WTC11 (cell line): ENCODE results near the gene C2CD4A. TPM values are rescaled to one million over a fixed set of nuclear protein-coding genes. Genes with fewer than 3 reads are reported as not detected.

Experiments
- ATAC-seq: fragments of 200-7000 bp; cut with Tn5 transposase; 2 replicates; pipeline ENCODE4 v1.10.0; 2021; ENCODE audit warnings: mild to moderate bottlenecking, moderate library complexity
- CTCF ChIA-PET: fragments of 300-600 bp; sonication (Branson Sonifier 250); formaldehyde crosslinking; loops from one replicate; lab custom pipeline; 2021; ENCODE audit warnings: antibody characterized with exemption; lab: Charles Lee
- POLR2A ChIA-PET: fragments of 350-600 bp; sonication (Branson Sonifier 250); formaldehyde crosslinking; loops from one replicate; lab custom pipeline; 2021; ENCODE audit warnings: antibody characterized with exemption; lab: Charles Lee
- DNase-seq: peaks from one replicate; pipeline ENCODE4 v3.0.0; 2021; ENCODE audit warnings: low spot score
- H3K27ac Mint-ChIP-seq: 2 replicates; pipeline ENCODE4 v1.8.0; 2021; ENCODE audit warnings: mixed read lengths
- H3K27me3 Mint-ChIP-seq: 2 replicates; pipeline ENCODE4 v1.8.0; 2021; ENCODE audit warnings: low read depth, mild to moderate bottlenecking, moderate library complexity, mixed read lengths
- H3K36me3 Mint-ChIP-seq: 2 replicates; pipeline ENCODE4 v1.8.0; 2021; ENCODE audit warnings: mixed read lengths
- H3K4me1 Mint-ChIP-seq: 2 replicates; pipeline ENCODE4 v1.8.0; 2022; ENCODE audit warnings: mixed read lengths
- H3K4me3 Mint-ChIP-seq: 2 replicates; pipeline ENCODE4 v1.8.0; 2021; ENCODE audit warnings: mild to moderate bottlenecking, moderate library complexity, mixed read lengths
- H3K9me3 Mint-ChIP-seq: 2 replicates; pipeline ENCODE4 v1.8.0; 2021; ENCODE audit warnings: mixed read lengths
- E2F5 ChIP-seq: sonication (generic); formaldehyde crosslinking; IDR thresholded peaks from 2 replicates; pipeline ENCODE4 v1.8.1; 2022; ENCODE audit warnings: mild to moderate bottlenecking, moderate library complexity, missing genetic modification reagents
- FOXJ3 ChIP-seq: sonication (generic); formaldehyde crosslinking; IDR thresholded peaks from 2 replicates; pipeline ENCODE4 v1.9.0; 2021; ENCODE audit warnings: missing genetic modification reagents, mild to moderate bottlenecking, borderline replicate concordance
- GRHL2 ChIP-seq: fragments of 250-450 bp; sonication (Bioruptor Pico); IDR thresholded peaks from 2 replicates; pipeline ENCODE4 v1.8.0; 2022; ENCODE audit warnings: mild to moderate bottlenecking, moderate library complexity; ENCODE audit not compliant: insufficient replicate concordance, severe bottlenecking
- MAX ChIP-seq: sonication (generic); formaldehyde crosslinking; IDR thresholded peaks from 2 replicates; pipeline ENCODE4 v1.8.0; 2022; ENCODE audit warnings: mild to moderate bottlenecking, missing genetic modification reagents
- MXD4 ChIP-seq: fragments of 250-450 bp; sonication (Bioruptor Pico); IDR thresholded peaks from 2 replicates; pipeline ENCODE4 v1.8.0; 2021; ENCODE audit warnings: mild to moderate bottlenecking, moderate library complexity, borderline replicate concordance
- NR1H2 ChIP-seq: sonication (generic); formaldehyde crosslinking; IDR thresholded peaks from 2 replicates; pipeline ENCODE4 v1.9.0; 2021; ENCODE audit warnings: mild to moderate bottlenecking, moderate library complexity, missing genetic modification reagents
- TP53 ChIP-seq: sonication (generic); formaldehyde crosslinking; IDR thresholded peaks from 2 replicates; pipeline ENCODE4 v1.8.1; 2023; ENCODE audit warnings: mild to moderate bottlenecking, missing genetic modification reagents
- ZNF138 ChIP-seq: sonication (generic); formaldehyde crosslinking; conservative IDR thresholded peaks from 2 replicates; pipeline ENCODE4 v1.8.1; 2022; ENCODE audit warnings: mild to moderate bottlenecking, moderate library complexity, missing genetic modification reagents
- ZNF219 ChIP-seq: sonication (generic); formaldehyde crosslinking; IDR thresholded peaks from 2 replicates; pipeline ENCODE4 v1.8.0; 2023; ENCODE audit warnings: missing genetic modification reagents, mild to moderate bottlenecking, borderline replicate concordance
- total RNA-seq: library from RNA; stranded (reverse); gene quantifications from 3 replicates; pipeline ENCODE4 v1.2.3, GENCODE V29; 2021
- TF ChIP-seq, protein P1 (sequence below): sonication (generic); formaldehyde crosslinking; IDR thresholded peaks from 2 replicates; pipeline ENCODE4 v1.8.1; 2023; ENCODE audit warnings: mild to moderate bottlenecking, missing genetic modification reagents, moderate library complexity
- TF ChIP-seq, protein P2 (sequence below): sonication (generic); formaldehyde crosslinking; IDR thresholded peaks from 2 replicates; pipeline ENCODE4 v1.8.0; 2022; ENCODE audit warnings: missing genetic modification reagents
- TF ChIP-seq, protein P3 (sequence below): sonication (generic); formaldehyde crosslinking; IDR thresholded peaks from 2 replicates; pipeline ENCODE4 v1.8.1; 2023; ENCODE audit warnings: mild to moderate bottlenecking, missing genetic modification reagents
- TF ChIP-seq, protein P4 (sequence below): fragments of 250-450 bp; sonication (Bioruptor Pico); IDR thresholded peaks from 2 replicates; pipeline ENCODE4 v2.1.2; 2022; ENCODE audit warnings: mild to moderate bottlenecking, moderate library complexity
- TF ChIP-seq, protein P5 (sequence below): sonication (generic); formaldehyde crosslinking; IDR thresholded peaks from 2 replicates; pipeline ENCODE4 v1.8.1; 2022; ENCODE audit warnings: missing genetic modification reagents, borderline replicate concordance

Gene C2CD4A
- total RNA-seq, 1 experiment from 2014 or later, result 0.42 TPM

DNA sequence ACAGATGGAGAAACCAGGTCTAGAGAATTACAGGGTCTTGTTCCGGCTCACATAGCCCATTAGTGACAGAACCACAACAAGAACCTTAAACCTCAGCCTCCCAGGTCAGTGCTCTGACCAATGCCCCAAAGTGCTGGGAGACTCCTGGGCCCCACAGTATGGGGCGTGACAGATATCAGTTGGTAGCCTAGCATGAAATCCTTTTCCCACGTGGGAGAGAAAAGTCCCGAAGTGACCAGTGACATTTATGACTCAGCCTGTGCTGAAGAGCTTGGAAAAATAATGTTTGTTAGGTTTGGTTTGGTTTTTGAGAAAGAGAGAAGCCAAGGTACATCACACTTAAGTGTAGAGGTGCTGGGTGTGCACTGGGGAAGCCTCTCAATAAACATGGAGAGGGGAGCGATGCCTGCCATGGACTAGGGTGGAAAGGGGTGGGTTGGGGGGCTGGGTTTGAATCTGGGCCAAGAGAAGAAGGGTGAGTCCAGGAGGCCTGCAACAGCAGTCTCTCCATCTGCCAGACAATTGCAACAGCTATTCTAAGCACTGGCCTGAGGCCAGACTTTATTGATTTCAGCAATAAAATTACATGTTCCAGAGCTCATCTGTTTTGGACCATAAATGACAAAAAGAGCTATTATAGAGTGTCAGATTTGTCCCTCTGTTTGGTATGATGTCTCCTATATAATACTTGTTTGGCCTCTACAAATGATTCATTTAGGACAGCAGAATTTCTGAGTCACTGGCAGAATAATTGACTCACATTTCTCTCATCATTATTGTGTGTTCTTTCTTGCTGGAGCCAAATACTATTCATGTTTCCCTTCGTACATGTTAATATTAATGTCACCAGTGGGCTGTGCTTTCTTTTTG, 43.4 kb downstream of the C2CD4A start:
- Mint-ChIP-seq H3K27ac (no peak overlapping the region), H3K4me1 (no peaks in the 10 kb centered on the region; the same call in 1 of the 2 replicates), H3K9me3 (no peaks in the 10 kb centered on the region), H3K27me3 (no peaks in the 10 kb centered on the region), H3K36me3 (no peaks in the 10 kb centered on the region), H3K4me3 (no peak overlapping the region)
- CTCF ChIA-PET, result interaction anchor here (0.6 kb wide), 1 partner anchor 33 kb away, joined by 4 read pairs; no protein-coding TSS in a partner anchor
- DNase-seq (no peak), ATAC-seq (no peak)
- TF ChIP-seq ZNF219 (CRISPR knock-in tag) (no peak), FOXJ3 (CRISPR knock-in tag) (no peak), TP53 (CRISPR knock-in tag) (no peak), GRHL2 (CRISPR knock-in tag) (no peak), MAX (CRISPR knock-in tag) (no peak), NR1H2 (no peak), ZNF138 (CRISPR knock-in tag) (no peak), E2F5 (no peak)
- TF ChIP-seq, protein P1, sequence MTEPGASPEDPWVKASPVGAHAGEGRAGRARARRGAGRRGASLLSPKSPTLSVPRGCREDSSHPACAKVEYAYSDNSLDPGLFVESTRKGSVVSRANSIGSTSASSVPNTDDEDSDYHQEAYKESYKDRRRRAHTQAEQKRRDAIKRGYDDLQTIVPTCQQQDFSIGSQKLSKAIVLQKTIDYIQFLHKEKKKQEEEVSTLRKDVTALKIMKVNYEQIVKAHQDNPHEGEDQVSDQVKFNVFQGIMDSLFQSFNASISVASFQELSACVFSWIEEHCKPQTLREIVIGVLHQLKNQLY (CRISPR knock-in tag), result no peak
- TF ChIP-seq, protein P2, sequence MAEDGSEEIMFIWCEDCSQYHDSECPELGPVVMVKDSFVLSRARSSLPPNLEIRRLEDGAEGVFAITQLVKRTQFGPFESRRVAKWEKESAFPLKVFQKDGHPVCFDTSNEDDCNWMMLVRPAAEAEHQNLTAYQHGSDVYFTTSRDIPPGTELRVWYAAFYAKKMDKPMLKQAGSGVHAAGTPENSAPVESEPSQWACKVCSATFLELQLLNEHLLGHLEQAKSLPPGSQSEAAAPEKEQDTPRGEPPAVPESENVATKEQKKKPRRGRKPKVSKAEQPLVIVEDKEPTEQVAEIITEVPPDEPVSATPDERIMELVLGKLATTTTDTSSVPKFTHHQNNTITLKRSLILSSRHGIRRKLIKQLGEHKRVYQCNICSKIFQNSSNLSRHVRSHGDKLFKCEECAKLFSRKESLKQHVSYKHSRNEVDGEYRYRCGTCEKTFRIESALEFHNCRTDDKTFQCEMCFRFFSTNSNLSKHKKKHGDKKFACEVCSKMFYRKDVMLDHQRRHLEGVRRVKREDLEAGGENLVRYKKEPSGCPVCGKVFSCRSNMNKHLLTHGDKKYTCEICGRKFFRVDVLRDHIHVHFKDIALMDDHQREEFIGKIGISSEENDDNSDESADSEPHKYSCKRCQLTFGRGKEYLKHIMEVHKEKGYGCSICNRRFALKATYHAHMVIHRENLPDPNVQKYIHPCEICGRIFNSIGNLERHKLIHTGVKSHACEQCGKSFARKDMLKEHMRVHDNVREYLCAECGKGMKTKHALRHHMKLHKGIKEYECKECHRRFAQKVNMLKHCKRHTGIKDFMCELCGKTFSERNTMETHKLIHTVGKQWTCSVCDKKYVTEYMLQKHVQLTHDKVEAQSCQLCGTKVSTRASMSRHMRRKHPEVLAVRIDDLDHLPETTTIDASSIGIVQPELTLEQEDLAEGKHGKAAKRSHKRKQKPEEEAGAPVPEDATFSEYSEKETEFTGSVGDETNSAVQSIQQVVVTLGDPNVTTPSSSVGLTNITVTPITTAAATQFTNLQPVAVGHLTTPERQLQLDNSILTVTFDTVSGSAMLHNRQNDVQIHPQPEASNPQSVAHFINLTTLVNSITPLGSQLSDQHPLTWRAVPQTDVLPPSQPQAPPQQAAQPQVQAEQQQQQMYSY (CRISPR knock-in tag), result no peak
- TF ChIP-seq, protein P3, sequence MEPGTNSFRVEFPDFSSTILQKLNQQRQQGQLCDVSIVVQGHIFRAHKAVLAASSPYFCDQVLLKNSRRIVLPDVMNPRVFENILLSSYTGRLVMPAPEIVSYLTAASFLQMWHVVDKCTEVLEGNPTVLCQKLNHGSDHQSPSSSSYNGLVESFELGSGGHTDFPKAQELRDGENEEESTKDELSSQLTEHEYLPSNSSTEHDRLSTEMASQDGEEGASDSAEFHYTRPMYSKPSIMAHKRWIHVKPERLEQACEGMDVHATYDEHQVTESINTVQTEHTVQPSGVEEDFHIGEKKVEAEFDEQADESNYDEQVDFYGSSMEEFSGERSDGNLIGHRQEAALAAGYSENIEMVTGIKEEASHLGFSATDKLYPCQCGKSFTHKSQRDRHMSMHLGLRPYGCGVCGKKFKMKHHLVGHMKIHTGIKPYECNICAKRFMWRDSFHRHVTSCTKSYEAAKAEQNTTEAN (CRISPR knock-in tag), result no peak
- TF ChIP-seq, protein P4, sequence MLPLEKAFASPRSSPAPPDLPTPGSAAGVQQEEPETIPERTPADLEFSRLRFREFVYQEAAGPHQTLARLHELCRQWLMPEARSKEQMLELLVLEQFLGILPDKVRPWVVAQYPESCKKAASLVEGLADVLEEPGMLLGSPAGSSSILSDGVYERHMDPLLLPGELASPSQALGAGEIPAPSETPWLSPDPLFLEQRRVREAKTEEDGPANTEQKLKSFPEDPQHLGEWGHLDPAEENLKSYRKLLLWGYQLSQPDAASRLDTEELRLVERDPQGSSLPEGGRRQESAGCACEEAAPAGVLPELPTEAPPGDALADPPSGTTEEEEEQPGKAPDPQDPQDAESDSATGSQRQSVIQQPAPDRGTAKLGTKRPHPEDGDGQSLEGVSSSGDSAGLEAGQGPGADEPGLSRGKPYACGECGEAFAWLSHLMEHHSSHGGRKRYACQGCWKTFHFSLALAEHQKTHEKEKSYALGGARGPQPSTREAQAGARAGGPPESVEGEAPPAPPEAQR, result no peak
- POLR2A ChIA-PET, result no interaction called here

- no peaks in the 10 kb centered on the region for H3K36me3 Mint-ChIP-seq
- ChIA-PET POLR2A (interaction anchor here (0.7 kb wide), 1 partner anchor 16 kb away, joined by 3 read pairs; no protein-coding TSS in a partner anchor), CTCF (no interaction called here)
- no peak for TF ChIP-seq MXD4 (CRISPR knock-in tag)
- TF ChIP-seq, protein P5, sequence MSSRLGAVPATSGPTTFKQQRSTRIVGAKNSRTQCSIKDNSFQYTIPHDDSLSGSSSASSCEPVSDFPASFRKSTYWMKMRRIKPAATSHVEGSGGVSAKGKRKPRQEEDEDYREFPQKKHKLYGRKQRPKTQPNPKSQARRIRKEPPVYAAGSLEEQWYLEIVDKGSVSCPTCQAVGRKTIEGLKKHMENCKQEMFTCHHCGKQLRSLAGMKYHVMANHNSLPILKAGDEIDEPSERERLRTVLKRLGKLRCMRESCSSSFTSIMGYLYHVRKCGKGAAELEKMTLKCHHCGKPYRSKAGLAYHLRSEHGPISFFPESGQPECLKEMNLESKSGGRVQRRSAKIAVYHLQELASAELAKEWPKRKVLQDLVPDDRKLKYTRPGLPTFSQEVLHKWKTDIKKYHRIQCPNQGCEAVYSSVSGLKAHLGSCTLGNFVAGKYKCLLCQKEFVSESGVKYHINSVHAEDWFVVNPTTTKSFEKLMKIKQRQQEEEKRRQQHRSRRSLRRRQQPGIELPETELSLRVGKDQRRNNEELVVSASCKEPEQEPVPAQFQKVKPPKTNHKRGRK (CRISPR knock-in tag), result no peak
- no peak for ATAC-seq
- no peak overlapping the region for H3K4me3 Mint-ChIP-seq
- no peak overlapping the region for H3K27ac Mint-ChIP-seq
- H3K27me3 Mint-ChIP-seq, result no peaks in the 10 kb centered on the region
- H3K4me1 Mint-ChIP-seq, result no peaks in the 10 kb centered on the region; the same call in 1 of the 2 replicates
- DNase-seq, result no peak
- H3K9me3 Mint-ChIP-seq, result no peaks in the 10 kb centered on the region
Observed at GRCh38 chr15:62112081-62112480, 45.3 kb downstream of the C2CD4A start.
